IMR-90 (cell line): ENCODE results near the gene IFI44. TPM values are rescaled to one million over a fixed set of nuclear protein-coding genes. Genes with fewer than 3 reads are reported as not detected.

Source experiments
- ATAC-seq: fragments of 200-7000 bp; cut with Tn5 transposase; 2 replicates; pipeline ENCODE4 v1.9.1; 2020; ENCODE audit warnings: low read depth, mild to moderate bottlenecking, moderate library complexity
- BruUV-seq: library from RNA; stranded (reverse); fragments of 400-500 nt; replicated peaks from 2 replicates; lab custom pipeline; 2021; lab: Mats Ljungman, UMichigan
- CTCF ChIA-PET: fragments of 300-600 bp; formaldehyde crosslinking; extraction: SDS; loops from one replicate; lab custom pipeline; 2021; ENCODE audit warnings: antibody characterized with exemption; lab: Yijun Ruan, JAX
- POLR2A ChIA-PET: fragments of 300-600 bp; sonication (Branson Sonifier 250); formaldehyde crosslinking; loops from one replicate; lab custom pipeline; 2022; ENCODE audit warnings: antibody characterized with exemption; ENCODE audit not compliant: unreplicated experiment; lab: Charles Lee
- DNase-seq: peaks from one replicate; pipeline ENCODE4 v3.0.0; 2013
- H2AFZ ChIP-seq: replicated peaks from 2 replicates; pipeline ENCODE3; 2013; ENCODE audit warnings: low read length, mild to moderate bottlenecking; ENCODE audit not compliant: poor library complexity
- H2AK5ac ChIP-seq: 2 replicates; pipeline ENCODE4 v1.6.1; 2013; ENCODE audit warnings: low read depth, low read length, inconsistent platforms
- H2AK9ac ChIP-seq: replicated peaks from 2 replicates; pipeline ENCODE3; 2013; ENCODE audit warnings: mild to moderate bottlenecking, low read depth, low read length, moderate library complexity; ENCODE audit not compliant: poor library complexity
- H2BK120ac ChIP-seq: 2 replicates; pipeline ENCODE4 v1.6.1; 2013; ENCODE audit warnings: low read depth, low read length, inconsistent platforms
- H2BK15ac ChIP-seq: 3 replicates; pipeline ENCODE4 v1.6.1; 2013; ENCODE audit warnings: low read depth, low read length, inconsistent platforms
- H2BK20ac ChIP-seq: 2 replicates; pipeline ENCODE4 v1.6.1; 2013; ENCODE audit warnings: low read depth, mild to moderate bottlenecking, inconsistent platforms, low read length, moderate library complexity
- H2BK5ac ChIP-seq: 2 replicates; pipeline ENCODE4 v1.6.1; 2013; ENCODE audit warnings: mild to moderate bottlenecking, low read depth, low read length, inconsistent platforms; ENCODE audit not compliant: poor library complexity, severe bottlenecking
- H3K14ac ChIP-seq: replicated peaks from 2 replicates; pipeline ENCODE4 v1.6.1; 2013; ENCODE audit warnings: low read depth, low read length, inconsistent platforms
- H3K18ac ChIP-seq: 2 replicates; pipeline ENCODE4 v1.6.1; 2013; ENCODE audit warnings: low read depth, low read length, control low read depth
- H3K23ac ChIP-seq: 2 replicates; pipeline ENCODE4 v1.6.1; 2013; ENCODE audit warnings: low read depth, low read length, inconsistent platforms
- H3K27ac ChIP-seq: 2 replicates; pipeline ENCODE4 v1.5.1; 2013; ENCODE audit warnings: mild to moderate bottlenecking, control low read depth, low read length; ENCODE audit not compliant: insufficient read depth
- H3K27me3 ChIP-seq: 2 replicates; pipeline ENCODE4 v1.6.1; 2013; ENCODE audit warnings: low read length; ENCODE audit not compliant: control insufficient read depth, insufficient read depth
- H3K36me3 ChIP-seq: 2 replicates; pipeline ENCODE4 v1.6.1; 2013; ENCODE audit warnings: low read length, mixed read lengths; ENCODE audit not compliant: control insufficient read depth, insufficient read depth
- H3K4ac ChIP-seq: 2 replicates; pipeline ENCODE4 v1.6.1; 2013; ENCODE audit warnings: low read depth, low read length, inconsistent platforms
- H3K4me1 ChIP-seq: 2 replicates; pipeline ENCODE4 v1.6.1; 2013; ENCODE audit warnings: low read length, mixed read lengths; ENCODE audit not compliant: control insufficient read depth, insufficient read depth
- H3K4me2 ChIP-seq: 2 replicates; pipeline ENCODE4 v1.6.1; 2013; ENCODE audit warnings: low read depth, mild to moderate bottlenecking, control low read depth, low read length, moderate library complexity
- H3K4me3 ChIP-seq: 2 replicates; pipeline ENCODE4 v1.5.1; 2013; ENCODE audit warnings: low read depth, mild to moderate bottlenecking, control low read depth, low read length, moderate library complexity; ENCODE audit not compliant: insufficient read depth
- H3K56ac ChIP-seq: 2 replicates; pipeline ENCODE4 v1.6.1; 2013; ENCODE audit warnings: low read length, inconsistent platforms; ENCODE audit not compliant: insufficient read depth; ENCODE audit errors: extremely low read depth
- H3K79me1 ChIP-seq, 2 experiments: 2 replicates each; pipeline ENCODE4 v1.6.1; 2013; ENCODE audit warnings: low read length in 2 of 2, inconsistent platforms in 1 of 2, low read depth in 1 of 2
- H3K9ac ChIP-seq: 2 replicates; pipeline ENCODE4 v1.6.1; 2013; ENCODE audit warnings: low read depth, low read length, control low read depth
- H3K9me1 ChIP-seq: 2 replicates; pipeline ENCODE4 v1.6.1; 2013; ENCODE audit warnings: low read length, inconsistent platforms; ENCODE audit not compliant: insufficient read depth
- H3K9me3 ChIP-seq: 2 replicates; pipeline ENCODE4 v1.6.1; 2013; ENCODE audit warnings: low read length; ENCODE audit not compliant: control insufficient read depth, insufficient read depth
- H4K20me1 ChIP-seq: 2 replicates; pipeline ENCODE4 v1.6.1; 2013; ENCODE audit warnings: low read length, inconsistent platforms; ENCODE audit not compliant: insufficient read depth
- H4K5ac ChIP-seq: 2 replicates; pipeline ENCODE4 v1.6.1; 2013; ENCODE audit warnings: mild to moderate bottlenecking, low read depth, low read length, control low read depth
- H4K8ac ChIP-seq, 2 experiments: 2 replicates each; pipeline ENCODE4 v1.6.1; 2013; ENCODE audit warnings: low read depth in 2 of 2, low read length in 2 of 2, control low read depth in 1 of 2, inconsistent platforms in 1 of 2
- H4K91ac ChIP-seq: 2 replicates; pipeline ENCODE4 v1.6.1; 2013; ENCODE audit warnings: low read depth, low read length, inconsistent platforms; ENCODE audit not compliant: insufficient read depth
- BHLHE40 ChIP-seq: fragments of 150-350 bp; IDR thresholded peaks from 2 replicates; pipeline ENCODE4 v1.6.1; 2016; ENCODE audit warnings: mild to moderate bottlenecking, low read depth, low read length
- CHD1 ChIP-seq: IDR thresholded peaks from 2 replicates; pipeline ENCODE4 v1.6.1; 2012; ENCODE audit warnings: low read depth, low read length, improper control_type of control experiment
- ELK1 ChIP-seq: fragments of 150-350 bp; IDR thresholded peaks from 2 replicates; pipeline ENCODE4 v1.6.1; 2016; ENCODE audit warnings: low read depth, mild to moderate bottlenecking, low read length, moderate library complexity, borderline replicate concordance
- MXI1 ChIP-seq: IDR thresholded peaks from 2 replicates; pipeline ENCODE4 v1.6.1; 2012; ENCODE audit warnings: low read depth, mild to moderate bottlenecking, low read length, moderate library complexity, borderline replicate concordance
- NFE2L2 ChIP-seq: fragments of 150-350 bp; IDR thresholded peaks from 2 replicates; pipeline ENCODE4 v1.6.1; 2016; ENCODE audit warnings: low read depth, mild to moderate bottlenecking, low read length
- RCOR1 ChIP-seq: IDR thresholded peaks from 2 replicates; pipeline ENCODE4 v1.6.1; 2012; ENCODE audit warnings: mild to moderate bottlenecking, low read length, improper control_type of control experiment; ENCODE audit not compliant: insufficient replicate concordance
- WGBS, 2 experiments: methylation state at CpG; one replicate each; pipeline versions ENCODE4 v1.1.5 to v1.1.7; 2013; ENCODE audit warnings: missing lambda C conversion rate in 2 of 2; ENCODE audit not compliant: insufficient read length in 1 of 2; ENCODE audit errors: extremely low coverage in 2 of 2; 5-methylcytosine and 5-hydroxymethylcytosine counted together
- dilution Hi-C: fragments of 300-500 bp; cut with HindIII; formaldehyde crosslinking; loops from one replicate; pipeline ENCODE4 v1.14.3; 2018; ENCODE audit warnings: low sequenced_read_pairs; ENCODE audit not compliant: unreplicated experiment
- in situ Hi-C: fragments of 300-500 bp; cut with MboI; formaldehyde crosslinking; loops from 3 replicates; pipeline ENCODE4 v1.14.3; 2019; ENCODE audit warnings: low sequenced_read_pairs, inconsistent platforms, mixed read lengths
- intact Hi-C: fragments of 100-400 bp; cut with micrococcal nuclease; formaldehyde crosslinking; loops from 2 replicates; pipeline ENCODE4 v1.10.0; 2022
- polyA plus RNA-seq, 3 experiments: library from polyadenylated mRNA; depleted of rRNA; stranded (reverse); fragments of >200 nt; gene quantifications; 2 replicates each; pipeline ENCODE4 v1.2.3, GENCODE V29; 2012; ENCODE audit warnings: low replicate concordance in 1 of 3
- total RNA-seq: library from RNA; depleted of rRNA; stranded (reverse); fragments of >200 nt; gene quantifications from 2 replicates; pipeline ENCODE4 v1.2.3, GENCODE V29; 2012

IFI44 gene
- total and polyA plus RNA-seq, 2 of the 4 experiments (the other 2 are of a cell fraction), result 2.2 to 2.7 TPM

DNA sequence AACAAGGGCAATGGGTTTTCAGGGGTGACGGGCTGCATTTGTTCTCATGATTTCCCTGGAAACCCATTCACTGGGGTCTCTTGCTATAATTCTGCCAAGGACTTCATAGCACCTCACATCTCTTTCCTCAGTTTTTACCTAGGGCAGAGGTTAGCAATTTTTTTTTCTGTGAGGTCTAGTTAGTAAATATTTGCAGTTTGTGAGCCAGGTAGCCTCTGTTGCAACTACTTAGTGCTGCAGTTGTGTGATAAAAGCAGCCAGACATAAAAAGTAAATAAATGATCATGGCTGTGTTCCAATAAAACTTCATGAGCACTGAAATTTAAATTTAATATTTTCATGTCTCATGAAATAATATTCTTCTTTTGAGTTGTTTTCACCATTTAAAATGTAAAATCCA, 37.7 kb downstream of the IFI44 start:
- in situ Hi-C loops, result no loop called here
- DNase-seq, result no peak
- no peak overlapping the region for H3K4ac ChIP-seq
- H4K8ac ChIP-seq, result no peak overlapping the region
- no peaks in the 10 kb centered on the region for H4K20me1 ChIP-seq
- no peak overlapping the region for H3K23ac ChIP-seq
- no peaks in the 10 kb centered on the region for H3K79me1 ChIP-seq
- H2BK15ac ChIP-seq, result no peak overlapping the region
- no peaks in the 10 kb centered on the region for H3K9me3 ChIP-seq
- no peak overlapping the region for H3K27ac ChIP-seq
- dilution Hi-C loops, result no loop called here
- no peak overlapping the region for H4K91ac ChIP-seq
- no peak overlapping the region for H2BK5ac ChIP-seq
- H3K9me1 ChIP-seq, result no peaks in the 10 kb centered on the region
- H3K4me1 ChIP-seq, result no peaks in the 10 kb centered on the region
- H4K5ac ChIP-seq, result no peak overlapping the region
- H3K56ac ChIP-seq, result no peak overlapping the region
- no peak overlapping the region for H2AFZ ChIP-seq
- intact Hi-C loops, result loop anchor here (5.0 kb wide), 2 partner anchors 150 to 510 kb away; no protein-coding TSS in a partner anchor
- no TSS peak for BruUV-seq
- H3K18ac ChIP-seq, result no peak overlapping the region
- no CpG with 5 or more reads among the region's 1 CpG for WGBS, 2 experiments
- no peak overlapping the region for H2AK5ac ChIP-seq
- ATAC-seq, result no peak
- H2BK120ac ChIP-seq, result no peak overlapping the region
- no peak overlapping the region for H3K4me3 ChIP-seq
- H3K9ac ChIP-seq, result no peak overlapping the region
- TF ChIP-seq CHD1 (no peak), MXI1 (no peak), ELK1 (no peak), NFE2L2 (no peak), BHLHE40 (no peak), RCOR1 (no peak)
- no peak overlapping the region; the same call in 1 of the 2 replicates for H2BK20ac ChIP-seq
- no peaks in the 10 kb centered on the region for H3K27me3 ChIP-seq
- no peak overlapping the region for H3K14ac ChIP-seq
- no peak overlapping the region for H3K4me2 ChIP-seq
- ChIA-PET CTCF (interaction anchor here (0.7 to 1.8 kb wide), 2 partner anchors 9 to 1388 kb away, joined by 3 to 4 read pairs; no protein-coding TSS in a partner anchor), POLR2A (no interaction called here)
- H3K36me3 ChIP-seq, result no peaks in the 10 kb centered on the region
- no peak overlapping the region for H2AK9ac ChIP-seq
